Neural progenitor cell (in vitro differentiated cells): Measurements from ENCODE around the gene LCORL. TPM values are rescaled to one million over a fixed set of nuclear protein-coding genes. Genes with fewer than 3 reads are reported as not detected.

Experiments used
- DNase-seq: peaks from one replicate; pipeline ENCODE4 v3.0.0-alpha.2; 2016; ENCODE audit warnings: low spot score
- H2AFZ ChIP-seq: fragments of 200-600 bp; sonication (generic); replicated peaks from 2 replicates; pipeline ENCODE4 v1.6.1; 2016; ENCODE audit warnings: antibody characterized with exemption
- H3F3A ChIP-seq: fragments of 200-600 bp; sonication (generic); 2 replicates; pipeline ENCODE4 v1.6.1; 2016; ENCODE audit warnings: antibody characterized with exemption, low read depth
- H3K27ac ChIP-seq: fragments of 200-600 bp; sonication (generic); 2 replicates; pipeline ENCODE4 v1.5.1; 2016; ENCODE audit warnings: mild to moderate bottlenecking
- H3K27me3 ChIP-seq: fragments of 200-600 bp; sonication (generic); 2 replicates; pipeline ENCODE4 v1.6.1; 2016; ENCODE audit warnings: mild to moderate bottlenecking, moderate library complexity
- H3K36me3 ChIP-seq: fragments of 200-600 bp; sonication (generic); 2 replicates; pipeline ENCODE4 v1.5.1; 2016
- H3K4me1 ChIP-seq: fragments of 200-600 bp; sonication (generic); 2 replicates; pipeline ENCODE4 v1.6.1; 2016; ENCODE audit warnings: mixed run types
- H3K4me2 ChIP-seq: fragments of 200-600 bp; sonication (generic); 2 replicates; pipeline ENCODE4 v1.6.1; 2016
- H3K4me3 ChIP-seq: fragments of 200-600 bp; sonication (generic); 2 replicates; pipeline ENCODE4 v1.5.1; 2016
- H3K79me2 ChIP-seq: fragments of 200-600 bp; sonication (generic); 2 replicates; pipeline ENCODE4 v1.6.1; 2016; ENCODE audit warnings: low read depth
- H3K9ac ChIP-seq: fragments of 200-600 bp; sonication (generic); 2 replicates; pipeline ENCODE4 v1.6.1; 2016
- H3K9me3 ChIP-seq: fragments of 200-600 bp; sonication (generic); 2 replicates; pipeline ENCODE4 v1.5.1; 2016; ENCODE audit warnings: low read depth
- H4K20me1 ChIP-seq: fragments of 200-600 bp; sonication (generic); 2 replicates; pipeline ENCODE4 v1.6.1; 2016; ENCODE audit warnings: low read depth
- H3K27ac Mint-ChIP-seq: 3 replicates; pipeline ENCODE4 v1.8.0; 2021; ENCODE audit warnings: mixed read lengths
- H3K27me3 Mint-ChIP-seq: 2 replicates; pipeline ENCODE4 v1.8.0; 2022; ENCODE audit warnings: low read depth, mild to moderate bottlenecking, inconsistent platforms, moderate library complexity, mixed read lengths; ENCODE audit not compliant: insufficient read depth
- H3K36me3 Mint-ChIP-seq: 3 replicates; pipeline ENCODE4 v1.8.0; 2021; ENCODE audit warnings: mixed read lengths
- H3K4me1 Mint-ChIP-seq: 3 replicates; pipeline ENCODE4 v1.8.0; 2021; ENCODE audit warnings: mixed read lengths
- H3K4me3 Mint-ChIP-seq: 3 replicates; pipeline ENCODE4 v1.8.0; 2021; ENCODE audit warnings: mild to moderate bottlenecking, moderate library complexity, mixed read lengths
- H3K9me3 Mint-ChIP-seq: 3 replicates; pipeline ENCODE4 v1.8.0; 2020; ENCODE audit warnings: mixed read lengths
- CTCF ChIP-seq: fragments of 200-600 bp; sonication (generic); IDR thresholded peaks from 2 replicates; pipeline ENCODE4 v1.5.1; 2017; ENCODE audit warnings: antibody characterized with exemption, mild to moderate bottlenecking
- EZH2 ChIP-seq: fragments of 200-600 bp; sonication (generic); IDR thresholded peaks from 2 replicates; pipeline ENCODE4 v1.6.1; 2017; ENCODE audit warnings: antibody characterized with exemption, mild to moderate bottlenecking, moderate library complexity
- EZH2phosphoT487 ChIP-seq: fragments of 200-600 bp; sonication (generic); IDR thresholded peaks from 2 replicates; pipeline ENCODE4 v1.6.1; 2017; ENCODE audit warnings: antibody characterized with exemption
- total RNA-seq: library from RNA; depleted of rRNA; stranded (reverse); fragments of >200 nt; gene quantifications from 2 replicates; pipeline ENCODE4 v1.2.3, GENCODE V29; 2015; ENCODE audit warnings: low replicate concordance

The LCORL gene
- total RNA-seq, 1 donor from 2014 or later: 53.6 TPM

GRCh38 chr4:17921451-17921850 is 100.1 kb downstream of the LCORL start:
- no peak for DNase-seq
- Histone ChIP-seq H3K4me2 (no peak overlapping the region), H3F3A (no peaks in the 10 kb centered on the region), H4K20me1 (no peaks in the 10 kb centered on the region), H3K27me3 (no peaks in the 10 kb centered on the region), H3K36me3 (no peaks in the 10 kb centered on the region), H3K9ac (no peak overlapping the region), H3K4me3 (no peak overlapping the region), H3K4me1 (no peaks in the 10 kb centered on the region), H2AFZ (no peak overlapping the region), H3K27ac (no peak overlapping the region), H3K9me3 (no peaks in the 10 kb centered on the region), H3K79me2 (no peaks in the 10 kb centered on the region)
- H3K9me3 Mint-ChIP-seq: peaks cover 4% of the 10 kb centered on the region
- no peaks in the 10 kb centered on the region for H3K27me3 Mint-ChIP-seq
- H3K36me3 Mint-ChIP-seq: peaks cover 50% of the 10 kb centered on the region
- no peaks in the 10 kb centered on the region for H3K4me1 Mint-ChIP-seq
- no peak overlapping the region for H3K27ac Mint-ChIP-seq
- no peak overlapping the region for H3K4me3 Mint-ChIP-seq
- TF ChIP-seq EZH2 (no peak), CTCF (no peak), EZH2phosphoT487 (no peak)

GRCh38 chr4:17920681-17921080 is 100.9 kb downstream of the LCORL start:
- H3K79me2 ChIP-seq: no peaks in the 10 kb centered on the region
- H3F3A ChIP-seq: no peaks in the 10 kb centered on the region
- no peak for TF ChIP-seq CTCF
- no peak for TF ChIP-seq EZH2phosphoT487
- TF ChIP-seq EZH2: no peak
- Mint-ChIP-seq H3K27me3 (no peaks in the 10 kb centered on the region), H3K4me1 (no peaks in the 10 kb centered on the region), H3K4me3 (no peak overlapping the region), H3K27ac (no peak overlapping the region), H3K36me3 (peaks cover 52% of the 10 kb centered on the region), H3K9me3 (peaks cover 4% of the 10 kb centered on the region)
- H3K4me2 ChIP-seq: no peak overlapping the region
- H3K27ac ChIP-seq: no peak overlapping the region
- H3K9ac ChIP-seq: no peak overlapping the region
- no peaks in the 10 kb centered on the region for H3K27me3 ChIP-seq
- no peaks in the 10 kb centered on the region for H4K20me1 ChIP-seq
- no peak for DNase-seq
- H3K4me1 ChIP-seq: no peaks in the 10 kb centered on the region
- H3K4me3 ChIP-seq: no peak overlapping the region
- H3K9me3 ChIP-seq: no peaks in the 10 kb centered on the region
- H2AFZ ChIP-seq: no peak overlapping the region
- H3K36me3 ChIP-seq: no peaks in the 10 kb centered on the region

GRCh38 chr4:17915439-17915838 is 106.1 kb downstream of the LCORL start:
- peaks cover 2% of the 10 kb centered on the region for H3K9me3 Mint-ChIP-seq
- peaks cover 42% of the 10 kb centered on the region for H3K36me3 Mint-ChIP-seq
- Histone ChIP-seq H3K4me3 (no peak overlapping the region), H3K27ac (no peak overlapping the region), H2AFZ (no peak overlapping the region), H3K36me3 (no peaks in the 10 kb centered on the region), H3K4me2 (no peak overlapping the region), H4K20me1 (no peaks in the 10 kb centered on the region), H3K79me2 (no peaks in the 10 kb centered on the region), H3K9ac (no peak overlapping the region), H3K27me3 (no peaks in the 10 kb centered on the region), H3K4me1 (no peaks in the 10 kb centered on the region), H3F3A (no peaks in the 10 kb centered on the region), H3K9me3 (no peaks in the 10 kb centered on the region)
- H3K27ac Mint-ChIP-seq: no peak overlapping the region
- H3K4me1 Mint-ChIP-seq: no peaks in the 10 kb centered on the region
- DNase-seq: no peak
- no peaks in the 10 kb centered on the region for H3K27me3 Mint-ChIP-seq
- TF ChIP-seq EZH2 (no peak), CTCF (no peak), EZH2phosphoT487 (no peak)
- H3K4me3 Mint-ChIP-seq: no peak overlapping the region

GRCh38 chr4:17912011-17912410 is 109.5 kb downstream of the LCORL start:
- DNase-seq: no peak
- H4K20me1 ChIP-seq: no peaks in the 10 kb centered on the region
- no peaks in the 10 kb centered on the region for H3K27me3 Mint-ChIP-seq
- H3K79me2 ChIP-seq: no peaks in the 10 kb centered on the region
- no peak overlapping the region for H3K27ac Mint-ChIP-seq
- no peaks in the 10 kb centered on the region for H3K4me1 ChIP-seq
- no peaks in the 10 kb centered on the region for H3K9me3 ChIP-seq
- H3K27ac ChIP-seq: no peak overlapping the region
- H3K9ac ChIP-seq: no peak overlapping the region
- H3K36me3 Mint-ChIP-seq: peaks cover 44% of the 10 kb centered on the region
- no peak overlapping the region for H2AFZ ChIP-seq
- no peaks in the 10 kb centered on the region for H3K27me3 ChIP-seq
- H3K4me3 ChIP-seq: no peak overlapping the region
- H3K9me3 Mint-ChIP-seq: no peaks in the 10 kb centered on the region
- H3K4me3 Mint-ChIP-seq: no peak overlapping the region
- H3K4me1 Mint-ChIP-seq: no peaks in the 10 kb centered on the region
- peaks cover 4% of the 10 kb centered on the region for H3K36me3 ChIP-seq
- TF ChIP-seq EZH2: no peak
- no peak for TF ChIP-seq EZH2phosphoT487
- TF ChIP-seq CTCF: no peak
- H3F3A ChIP-seq: no peaks in the 10 kb centered on the region
- no peak overlapping the region for H3K4me2 ChIP-seq
